ENCODE results near the gene MLN.

The MLN gene, protein sequence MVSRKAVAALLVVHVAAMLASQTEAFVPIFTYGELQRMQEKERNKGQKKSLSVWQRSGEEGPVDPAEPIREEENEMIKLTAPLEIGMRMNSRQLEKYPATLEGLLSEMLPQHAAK

GRCh38 chr6:33803571-33804053 is at the start of gene MLN:
MLN (minus strand) TSS chr6:33804003; CDS start chr6:33801163, 2,840 bp downstream.
- no peak for DNase-seq

DNA sequence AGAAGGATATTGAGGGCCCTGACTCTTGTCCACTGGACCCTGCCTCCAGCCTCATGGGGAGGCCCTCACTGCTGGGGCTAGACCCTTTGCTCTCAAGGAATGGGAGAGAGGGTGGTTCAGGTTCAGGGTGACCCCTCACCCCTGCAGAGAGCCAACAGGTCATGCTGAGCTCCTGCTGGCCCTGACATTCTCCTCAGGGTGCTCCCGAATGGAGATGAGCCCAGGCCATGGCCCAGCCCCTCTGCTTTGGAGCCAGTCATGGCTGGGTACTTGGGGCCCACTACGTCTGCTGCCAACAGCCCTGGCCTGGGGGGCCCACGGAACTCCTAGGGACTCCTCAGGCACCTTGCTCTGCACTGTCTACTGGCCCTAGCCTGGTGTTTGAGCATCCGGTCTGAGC is 49.2 kb upstream of the MLN start:
- DNase-seq, result no peak

GRCh38 chr6:33851959-33852358 is 48.2 kb upstream of the MLN start:
- peak; percentile 34 for DNase-seq

DNA sequence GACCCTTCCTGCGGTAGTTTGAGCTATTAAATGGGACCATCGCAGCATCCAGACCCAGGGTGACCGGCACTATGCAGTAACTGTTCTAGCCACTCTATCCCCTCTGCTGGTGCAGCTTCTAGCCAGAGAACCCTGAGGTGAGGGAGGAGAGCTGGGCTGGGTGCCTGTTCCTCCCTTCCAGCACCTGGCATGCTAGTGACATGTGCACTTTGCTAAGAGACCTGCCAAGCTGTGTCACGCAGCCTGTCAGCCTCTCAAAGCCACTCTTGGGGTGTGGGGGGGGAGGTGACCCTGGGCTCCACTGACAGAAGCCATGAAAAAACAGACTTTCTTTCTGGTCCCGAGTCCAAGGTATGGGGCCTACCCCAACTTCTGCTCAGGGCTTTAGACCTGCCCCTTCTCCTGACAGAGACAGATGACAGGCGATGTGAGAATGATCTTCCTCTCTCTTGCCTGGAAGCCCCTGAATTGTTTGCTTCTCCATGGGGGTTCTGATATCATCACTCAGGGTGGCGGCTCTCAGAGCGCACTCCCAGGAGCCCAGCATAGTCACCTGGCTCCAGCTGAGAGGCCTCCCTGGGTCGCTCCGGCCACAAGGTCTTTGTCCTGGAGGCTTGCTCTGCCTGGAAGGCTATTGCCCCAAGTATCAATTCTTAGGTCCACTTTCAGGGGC is 47.2 kb upstream of the MLN start:
- DNase-seq, result no peak

- no peak for DNase-seq
Observed at GRCh38 chr6:33850296-33850695, 46.5 kb upstream of the MLN start.

DNA sequence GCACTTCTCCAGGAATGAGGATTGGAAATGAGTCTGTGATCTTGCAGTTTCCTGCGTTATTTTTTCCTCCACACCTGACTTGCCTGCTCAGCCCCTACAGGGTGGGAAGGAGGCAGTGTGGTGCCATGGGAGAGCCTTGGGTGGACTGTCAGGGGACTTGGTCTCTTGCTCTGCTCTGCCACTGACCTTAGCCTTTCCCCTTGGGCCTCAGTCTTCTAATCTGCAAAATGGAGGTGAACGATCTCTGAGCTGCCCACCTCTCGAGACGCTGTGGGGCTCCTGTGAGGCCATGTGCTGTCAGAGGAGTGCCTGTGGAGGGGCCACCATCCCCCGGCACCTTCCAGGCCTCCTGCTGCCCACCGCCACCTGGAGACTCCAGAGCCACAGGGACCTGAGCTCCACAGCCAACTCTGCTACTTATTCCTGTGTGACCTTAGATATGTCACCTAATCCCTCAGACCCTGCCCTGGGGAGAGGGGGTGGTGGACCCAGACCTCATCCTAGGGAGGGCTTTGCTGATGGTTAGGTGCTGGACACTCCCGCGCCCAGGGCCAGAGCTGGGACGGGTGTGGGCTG is 45.8 kb upstream of the MLN start:
- DNase-seq, result no peak

GRCh38 chr6:33848484-33848883 is 44.7 kb upstream of the MLN start:
- no peak for DNase-seq

DNA sequence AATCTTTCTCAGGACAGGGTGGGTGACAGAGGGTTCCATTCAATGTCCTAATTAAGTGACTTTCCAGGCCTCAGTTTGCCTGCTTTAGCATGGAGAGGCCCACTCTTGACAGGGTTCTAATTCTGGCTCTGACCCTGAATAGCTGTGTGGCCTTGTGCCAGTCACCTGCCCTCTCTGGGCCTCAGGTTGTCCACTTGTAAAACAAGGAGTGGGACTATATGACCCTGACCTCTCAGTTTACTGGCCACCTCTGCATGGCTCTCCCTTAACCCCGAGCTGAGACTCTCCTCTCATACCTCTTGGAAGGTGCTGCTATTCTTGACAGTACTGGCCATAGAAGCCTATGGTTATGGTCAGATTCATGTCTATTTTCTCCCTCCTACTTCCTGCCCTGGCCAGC is 44.1 kb upstream of the MLN start:
- no peak for DNase-seq

GRCh38 chr6:33847078-33847477 is 43.3 kb upstream of the MLN start:
- no peak for DNase-seq

DNA sequence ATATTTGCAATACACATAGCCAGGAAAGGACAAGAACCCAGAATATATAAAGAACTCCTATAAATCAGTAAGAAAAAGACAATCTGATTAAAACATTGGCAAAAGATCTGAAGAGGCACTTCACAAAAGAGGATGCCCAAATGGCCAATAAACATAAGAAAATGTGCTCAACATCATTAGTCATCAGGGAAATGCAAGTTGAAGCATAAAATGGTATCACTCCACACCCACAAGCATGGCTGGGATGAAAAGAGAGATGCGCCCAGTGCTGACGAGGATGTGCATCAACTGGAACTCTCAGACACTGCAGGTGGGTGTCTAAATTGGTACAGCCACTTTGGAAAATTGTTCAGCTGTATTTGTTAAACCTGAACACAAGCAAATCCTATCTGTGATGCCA is 42.4 kb upstream of the MLN start:
- DNase-seq, result no peak

DNA sequence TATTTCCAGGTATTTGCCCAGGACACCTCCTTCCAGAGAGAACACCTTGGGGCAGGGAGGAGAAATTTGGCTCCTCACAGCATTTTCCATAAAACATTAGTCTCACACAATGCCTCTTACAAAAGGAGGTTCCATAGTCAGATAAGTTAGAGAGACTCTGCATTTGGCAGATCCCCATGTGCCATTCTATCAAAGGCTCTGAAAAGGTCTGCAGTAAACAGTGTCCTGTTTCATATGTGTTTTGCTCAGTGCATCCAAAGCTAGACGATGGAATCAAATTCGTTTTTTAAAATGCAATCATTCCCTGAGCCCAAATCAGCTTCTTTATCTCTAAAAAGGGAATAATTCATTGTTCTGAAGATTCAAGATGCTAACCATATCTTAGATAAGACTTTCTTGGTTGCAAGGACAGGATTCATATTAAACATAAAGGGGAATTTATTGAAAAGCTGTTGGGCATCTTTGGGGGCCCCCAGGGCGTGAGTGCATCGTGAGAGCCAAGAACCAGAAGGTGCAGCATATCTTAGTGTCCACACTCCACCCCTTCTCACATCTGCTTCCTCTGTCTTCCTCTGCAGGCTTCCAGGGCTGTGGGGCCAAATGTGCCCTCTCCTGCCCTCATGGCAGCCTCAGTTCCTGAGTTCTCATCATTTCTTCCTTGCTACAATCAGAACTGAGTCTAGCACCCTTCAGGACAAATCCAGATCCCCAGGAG is 41.4 kb upstream of the MLN start:
- no peak for DNase-seq

DNA sequence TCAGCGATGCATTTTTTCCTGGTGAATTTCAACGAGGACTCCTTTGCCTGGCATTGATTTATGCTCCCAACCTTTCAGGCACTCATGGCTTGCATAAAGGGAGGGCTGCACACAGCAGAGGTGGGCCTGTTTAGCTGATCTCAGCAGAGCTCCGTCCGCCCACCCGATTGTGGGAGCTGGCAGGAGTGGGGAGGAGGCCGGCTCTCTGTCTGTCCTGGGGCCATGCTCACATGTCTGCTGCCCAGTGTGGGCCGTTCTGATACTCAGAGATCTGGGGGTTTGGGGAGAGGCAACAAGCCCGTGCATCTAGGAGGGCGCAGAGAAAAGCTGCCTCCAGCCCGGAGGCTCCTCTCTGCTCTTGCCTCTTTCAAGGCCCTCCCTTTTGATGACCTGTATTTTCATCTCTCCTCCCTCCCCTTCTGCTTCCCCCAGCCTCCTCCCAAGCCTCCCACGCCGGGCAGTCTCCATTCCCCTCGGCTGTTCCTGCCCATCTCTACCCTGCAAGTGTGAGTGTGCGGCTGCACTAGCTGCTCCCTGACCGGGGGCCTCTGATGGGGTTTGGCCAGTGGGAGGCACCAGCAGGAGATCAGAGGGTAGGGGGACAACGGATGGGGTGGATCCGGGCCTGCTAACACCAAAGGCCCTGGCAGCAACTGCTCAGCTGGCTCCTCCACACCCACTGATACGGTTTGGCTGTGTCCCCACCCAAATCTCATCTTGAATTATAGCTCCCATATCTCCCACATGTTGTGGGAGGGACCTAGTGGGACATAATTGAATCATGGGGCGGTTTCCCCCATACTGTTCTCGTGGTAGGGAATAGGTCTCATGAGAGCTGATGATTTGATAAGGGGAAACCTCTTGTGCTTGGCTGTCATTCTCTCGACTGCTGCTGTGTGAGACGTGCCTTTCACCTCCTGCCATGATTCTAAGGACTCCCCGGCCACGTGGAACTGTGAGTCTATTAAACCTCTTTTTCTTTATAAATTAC is 39.6 kb upstream of the MLN start:
- no peak for DNase-seq

DNA sequence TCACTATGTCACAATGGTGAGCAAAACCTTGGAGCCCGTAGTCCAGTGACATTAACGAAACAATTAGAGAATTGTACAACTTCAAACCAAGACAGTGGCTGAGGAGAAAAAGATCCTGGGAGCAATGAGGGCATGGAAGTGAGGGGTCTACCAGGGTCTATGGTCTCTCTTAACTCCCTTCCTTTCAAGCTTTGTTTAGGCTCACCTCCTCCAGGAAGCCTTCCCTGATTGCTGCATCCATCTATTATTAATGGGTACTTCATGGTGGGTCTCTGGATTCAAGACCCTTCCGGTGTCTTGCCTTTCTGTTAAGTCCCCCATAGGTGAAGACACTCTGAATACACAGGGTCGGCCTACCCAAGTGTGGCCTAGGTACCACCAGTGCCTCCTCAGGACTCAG is 38.1 kb upstream of the MLN start:
- no peak for DNase-seq

- DNase-seq, result no peak
Observed at GRCh38 chr6:33841070-33841469, 37.3 kb upstream of the MLN start.

DNA sequence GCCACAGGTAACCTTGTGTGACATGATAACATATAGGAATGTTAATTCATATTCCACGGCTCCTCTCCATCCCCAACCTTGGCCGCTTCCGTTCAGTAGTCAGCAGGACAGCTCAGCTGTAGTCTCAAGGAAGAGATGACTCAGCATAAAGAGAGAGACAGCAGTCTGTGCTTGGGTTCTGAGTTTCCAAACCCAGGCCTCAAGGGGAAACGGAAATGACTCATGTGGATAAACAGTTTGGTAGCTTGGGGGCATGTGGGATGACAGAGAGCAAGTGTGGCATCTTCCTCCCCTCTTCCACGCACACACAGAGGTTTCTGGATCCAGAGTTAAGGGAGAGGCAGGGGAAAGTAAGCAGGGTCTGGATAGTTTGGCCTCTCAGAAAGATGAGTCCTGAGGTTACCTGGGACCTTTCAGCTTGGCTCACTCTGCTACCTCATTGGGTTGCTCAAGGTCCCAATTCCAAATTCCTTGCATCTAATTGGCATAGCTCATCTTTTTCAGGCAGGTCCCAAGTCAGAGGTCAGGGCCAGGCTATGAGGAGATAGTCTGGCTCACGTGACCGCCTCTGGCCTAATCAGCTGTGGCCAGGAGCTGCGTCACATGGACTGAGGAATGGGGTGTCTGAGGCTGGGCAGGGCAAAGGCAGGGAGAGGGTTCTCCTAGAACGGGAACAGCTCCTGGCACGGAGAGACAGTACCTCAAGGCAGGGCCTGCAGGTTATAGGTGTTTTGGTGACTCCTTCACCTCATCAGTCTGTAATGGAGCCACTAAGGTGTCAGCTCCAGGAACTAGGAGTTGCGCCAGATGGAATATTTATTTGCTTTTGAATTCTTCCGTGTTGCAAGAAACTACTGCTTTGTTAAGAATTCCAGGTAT is 36.5 kb upstream of the MLN start:
- DNase-seq, result peak; percentile 24

- no peak for DNase-seq
Observed at GRCh38 chr6:33839399-33840047, 35.7 kb upstream of the MLN start.

DNA sequence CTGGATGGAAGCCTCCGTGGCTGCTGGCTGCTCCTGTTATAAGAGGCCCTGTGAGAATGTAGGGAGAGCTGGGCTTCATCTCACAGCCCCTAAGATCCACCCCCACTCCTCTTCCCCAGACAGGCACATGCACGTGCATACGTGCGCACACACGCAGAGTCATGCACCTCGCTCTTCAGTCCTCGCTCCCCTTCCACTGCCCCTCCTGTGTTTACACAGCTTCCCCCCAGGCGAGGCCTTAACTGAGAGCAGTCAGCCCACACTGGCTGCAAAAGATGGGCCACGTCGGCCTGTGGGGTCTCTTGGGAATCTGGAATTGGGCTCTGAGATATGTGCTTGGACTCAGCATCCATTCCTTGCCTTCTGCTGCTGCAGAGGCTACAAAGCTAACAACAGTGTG is 35.2 kb upstream of the MLN start:
- DNase-seq, result no peak

DNA sequence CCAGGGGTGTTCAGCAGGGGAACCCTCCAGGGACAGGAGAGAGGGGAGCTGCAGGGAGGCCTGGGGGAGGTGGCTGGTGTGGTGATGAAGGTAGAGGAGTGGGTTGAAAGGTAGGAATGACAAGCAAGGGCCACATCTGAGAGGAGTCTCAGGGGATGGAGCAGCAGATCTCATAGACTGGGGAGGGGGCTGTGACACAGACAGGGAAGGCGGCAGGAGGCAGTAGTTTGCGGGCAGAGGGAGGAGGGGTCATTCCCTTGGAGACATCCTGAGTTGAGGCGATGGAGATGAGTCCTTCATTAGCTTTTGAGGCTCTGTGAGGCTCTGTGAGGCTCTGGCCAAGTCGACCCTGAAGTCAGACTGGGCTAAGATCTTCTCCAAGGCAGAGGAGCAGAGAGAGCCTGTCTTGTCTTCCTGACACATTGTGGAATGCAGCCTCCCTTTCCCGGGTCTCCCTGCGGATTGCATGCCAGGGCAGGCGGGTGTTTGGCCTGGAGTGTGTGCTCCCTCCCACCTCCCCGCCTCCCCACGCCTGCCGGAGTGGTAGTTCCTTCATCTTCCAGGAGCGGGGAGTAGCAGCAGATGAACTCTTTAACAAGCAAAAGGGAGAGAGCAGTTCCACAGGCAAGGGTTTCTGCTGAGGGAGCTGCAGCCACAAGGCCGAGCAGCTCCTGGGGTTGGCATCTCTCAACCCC is 34.3 kb upstream of the MLN start:
- no peak for DNase-seq

GRCh38 chr6:33836806-33837469 is 33.1 kb upstream of the MLN start:
- no peak for DNase-seq
